ENCODE measurements around the gene LRRC10B. TPM values are rescaled to one million over a fixed set of nuclear protein-coding genes. Genes with fewer than 3 reads are reported as not detected.

The LRRC10B gene
- total RNA-seq, 2 donors from 2014 or later: not detected

GRCh38 chr11:61480261-61480993 is 28.1 kb upstream of the LRRC10B start:
- H3K27ac Mint-ChIP-seq: peak overlapping the region; percentile 36
- H3K27me3 Mint-ChIP-seq: peaks cover 4% of the 10 kb centered on the region
- peaks cover 5% of the 10 kb centered on the region for H3K4me1 Mint-ChIP-seq
- no peaks in the 10 kb centered on the region for H3K9me3 Mint-ChIP-seq
- no peaks in the 10 kb centered on the region for H3K36me3 Mint-ChIP-seq (ENCODE audit: low read depth)
- ATAC-seq (replicated peaks): no peak
- no peak overlapping the region for H3K4me3 Mint-ChIP-seq

DNA sequence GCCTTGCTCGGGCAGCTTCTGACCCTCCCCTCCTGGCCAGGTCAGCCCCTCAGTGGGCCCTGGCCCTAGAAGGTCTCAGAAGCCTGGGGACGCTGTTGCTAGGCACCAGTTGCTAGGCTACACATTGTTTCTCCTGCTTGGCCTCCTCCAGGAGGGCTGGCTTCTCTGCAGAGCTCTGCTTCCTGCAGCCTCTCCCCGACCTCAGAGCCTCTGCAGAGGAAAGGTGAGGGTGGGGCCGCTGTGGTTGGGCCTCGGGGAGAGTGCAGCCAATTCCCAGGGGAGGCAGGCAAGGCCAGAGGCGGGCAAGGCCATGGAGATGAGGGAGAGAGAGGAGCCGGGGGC is 27.6 kb upstream of the LRRC10B start:
- H3K36me3 Mint-ChIP-seq (ENCODE audit: low read depth): no peaks in the 10 kb centered on the region
- H3K4me1 Mint-ChIP-seq: peaks cover 5% of the 10 kb centered on the region
- peaks cover 4% of the 10 kb centered on the region for H3K27me3 Mint-ChIP-seq
- ATAC-seq (replicated peaks): no peak
- H3K27ac Mint-ChIP-seq: peak overlapping the region; percentile 36
- H3K9me3 Mint-ChIP-seq: no peaks in the 10 kb centered on the region
- H3K4me3 Mint-ChIP-seq: no peak overlapping the region

DNA sequence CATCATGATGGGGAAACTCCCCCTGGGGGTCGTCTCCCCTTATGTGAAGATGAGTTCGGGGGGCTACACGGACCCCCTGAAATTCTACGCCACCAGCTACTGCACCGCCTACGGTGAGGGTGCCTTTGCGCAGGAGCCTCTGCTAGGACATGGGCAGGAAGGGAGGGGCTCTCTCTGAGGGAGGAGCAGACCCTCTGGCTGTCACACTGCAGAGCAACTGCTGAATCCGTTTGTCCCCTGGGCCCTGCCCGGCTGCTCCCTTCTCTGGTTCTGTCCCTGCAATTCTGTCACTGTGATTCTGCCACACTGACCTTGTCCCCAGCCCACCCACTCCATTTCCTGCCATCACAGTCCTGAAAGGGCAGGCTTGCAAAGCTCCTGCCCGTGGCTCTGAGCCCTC is 26.7 kb upstream of the LRRC10B start:
- Mint-ChIP-seq H3K4me3 (no peak overlapping the region), H3K36me3 (ENCODE audit: low read depth) (no peaks in the 10 kb centered on the region), H3K4me1 (peaks cover 5% of the 10 kb centered on the region), H3K9me3 (no peaks in the 10 kb centered on the region), H3K27ac (no peak overlapping the region), H3K27me3 (peaks cover 4% of the 10 kb centered on the region)
- no peak for ATAC-seq (replicated peaks)

DNA sequence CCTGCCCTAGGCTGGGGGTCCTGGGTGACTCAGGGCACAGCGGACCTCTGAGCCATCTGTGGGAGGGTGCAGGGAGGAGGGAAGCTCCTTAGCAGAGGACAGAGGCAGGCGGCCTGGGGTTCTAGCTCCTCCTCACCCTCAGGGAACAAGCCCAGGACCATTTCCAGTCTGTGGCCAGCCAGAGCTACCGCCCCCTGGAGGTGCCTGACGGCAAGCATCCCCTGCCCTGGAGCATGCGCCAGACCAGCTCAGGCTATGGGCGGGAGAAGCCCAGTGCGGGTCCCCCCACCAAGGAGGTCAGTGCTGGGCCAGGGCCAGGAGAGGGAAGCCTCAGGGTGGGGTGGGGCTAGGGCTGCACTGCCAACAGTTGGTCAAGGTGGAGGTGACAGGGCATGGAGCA is 26.0 kb upstream of the LRRC10B start:
- no peak overlapping the region for H3K27ac Mint-ChIP-seq
- peaks cover 4% of the 10 kb centered on the region for H3K27me3 Mint-ChIP-seq
- no peaks in the 10 kb centered on the region for H3K9me3 Mint-ChIP-seq
- ATAC-seq (replicated peaks): peak; percentile 61
- H3K36me3 Mint-ChIP-seq (ENCODE audit: low read depth): no peaks in the 10 kb centered on the region
- H3K4me1 Mint-ChIP-seq: peaks cover 5% of the 10 kb centered on the region
- no peak overlapping the region for H3K4me3 Mint-ChIP-seq

- Mint-ChIP-seq H3K9me3 (no peaks in the 10 kb centered on the region), H3K27me3 (peaks cover 4% of the 10 kb centered on the region), H3K4me3 (no peak overlapping the region), H3K36me3 (ENCODE audit: low read depth) (no peaks in the 10 kb centered on the region), H3K4me1 (peaks cover 5% of the 10 kb centered on the region), H3K27ac (no peak overlapping the region)
- ATAC-seq (replicated peaks): no peak
Measured at GRCh38 chr11:61484541-61484940, 24.0 kb upstream of the LRRC10B start.

DNA sequence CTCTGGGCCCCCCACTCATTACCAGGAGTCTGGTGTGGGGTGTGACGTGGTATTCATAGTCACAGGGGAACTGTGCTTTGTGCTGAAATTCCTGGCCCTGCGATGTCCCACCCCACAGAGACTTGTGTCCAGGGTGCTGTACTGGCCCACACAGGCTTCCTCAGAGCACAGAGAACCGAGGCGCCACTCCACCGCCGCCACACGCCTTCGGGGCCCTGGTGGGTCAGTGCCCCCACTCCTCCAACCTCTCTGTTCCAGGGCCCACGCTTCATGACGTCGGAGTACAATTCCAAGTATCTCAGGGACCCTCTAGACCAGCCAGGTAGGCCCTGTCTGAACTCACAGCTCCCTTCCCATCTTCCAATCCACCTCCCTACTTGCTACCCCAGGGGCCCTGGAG is 23.5 kb upstream of the LRRC10B start:
- Mint-ChIP-seq H3K9me3 (no peaks in the 10 kb centered on the region), H3K27me3 (peaks cover 4% of the 10 kb centered on the region), H3K36me3 (ENCODE audit: low read depth) (no peaks in the 10 kb centered on the region), H3K4me3 (no peak overlapping the region), H3K27ac (no peak overlapping the region), H3K4me1 (peaks cover 5% of the 10 kb centered on the region)
- ATAC-seq (replicated peaks): no peak

GRCh38 chr11:61486011-61486620 is 22.4 kb upstream of the LRRC10B start:
- Mint-ChIP-seq H3K27me3 (peaks cover 4% of the 10 kb centered on the region), H3K9me3 (no peaks in the 10 kb centered on the region), H3K36me3 (ENCODE audit: low read depth) (no peaks in the 10 kb centered on the region), H3K4me3 (no peak overlapping the region), H3K27ac (no peak overlapping the region), H3K4me1 (peaks cover 5% of the 10 kb centered on the region)
- ATAC-seq (replicated peaks): no peak

GRCh38 chr11:61486779-61487178 is 21.8 kb upstream of the LRRC10B start:
- Mint-ChIP-seq H3K36me3 (ENCODE audit: low read depth) (no peaks in the 10 kb centered on the region), H3K9me3 (no peaks in the 10 kb centered on the region), H3K4me1 (no peaks in the 10 kb centered on the region), H3K27me3 (no peaks in the 10 kb centered on the region), H3K27ac (no peak overlapping the region), H3K4me3 (no peak overlapping the region)
- ATAC-seq (replicated peaks): peak; percentile 43

DNA sequence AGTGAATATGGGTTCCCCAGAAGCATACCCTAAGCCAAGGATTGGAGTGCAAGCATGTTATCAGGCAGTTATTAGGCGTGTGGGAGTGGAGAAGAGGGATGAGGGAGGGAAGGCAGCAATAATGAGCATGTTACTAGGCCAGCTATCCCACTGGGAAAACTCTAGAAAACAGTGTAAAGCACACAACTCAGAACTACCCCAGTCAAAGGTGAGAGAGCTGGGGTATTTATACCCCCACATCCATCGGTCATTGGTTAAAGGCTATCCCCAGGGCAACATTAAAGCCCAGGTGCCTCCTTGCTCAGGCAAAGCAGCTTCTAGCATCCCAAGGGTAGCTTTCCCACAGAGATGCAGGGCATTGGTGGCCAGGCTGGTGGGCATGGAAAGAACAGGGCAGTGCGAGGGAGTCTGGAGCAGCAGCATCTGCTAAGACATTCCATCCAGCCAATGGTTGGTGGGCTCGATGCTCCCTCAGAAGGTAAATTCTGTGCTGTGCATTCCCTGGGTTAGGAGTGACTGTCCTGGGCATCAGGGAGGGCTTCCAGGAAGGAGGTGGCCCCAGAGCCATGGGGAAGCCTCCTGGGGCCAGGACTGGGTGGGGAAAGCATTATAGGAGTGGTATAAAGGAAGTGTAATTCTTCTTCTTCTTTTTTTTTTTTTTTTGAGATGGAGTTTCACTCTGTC is 21.1 kb upstream of the LRRC10B start:
- H3K4me3 Mint-ChIP-seq: no peak overlapping the region
- ATAC-seq (replicated peaks): no peak

GRCh38 chr11:61488651-61489291 is 19.8 kb upstream of the LRRC10B start:
- Mint-ChIP-seq H3K9me3 (no peaks in the 10 kb centered on the region), H3K27ac (no peak overlapping the region), H3K4me1 (no peaks in the 10 kb centered on the region), H3K36me3 (ENCODE audit: low read depth) (no peaks in the 10 kb centered on the region), H3K4me3 (no peak overlapping the region), H3K27me3 (peaks cover 3% of the 10 kb centered on the region)
- ATAC-seq (replicated peaks): no peak

More for the DNA sequence above, 21.1 kb upstream of the LRRC10B start:
- Mint-ChIP-seq H3K27me3 (peaks cover 3% of the 10 kb centered on the region), H3K4me1 (no peaks in the 10 kb centered on the region), H3K27ac (no peak overlapping the region), H3K36me3 (ENCODE audit: low read depth) (no peaks in the 10 kb centered on the region), H3K9me3 (no peaks in the 10 kb centered on the region)

GRCh38 chr11:61489833-61490721 is 18.5 kb upstream of the LRRC10B start:
- H3K4me1 Mint-ChIP-seq: no peaks in the 10 kb centered on the region
- H3K9me3 Mint-ChIP-seq: no peaks in the 10 kb centered on the region
- ATAC-seq (replicated peaks): no peak
- H3K4me3 Mint-ChIP-seq: no peak overlapping the region
- no peak overlapping the region for H3K27ac Mint-ChIP-seq
- no peaks in the 10 kb centered on the region for H3K36me3 Mint-ChIP-seq (ENCODE audit: low read depth)
- H3K27me3 Mint-ChIP-seq: peaks cover 3% of the 10 kb centered on the region

- H3K27me3 Mint-ChIP-seq: peaks cover 3% of the 10 kb centered on the region
- H3K27ac Mint-ChIP-seq: no peak overlapping the region
- no peak for ATAC-seq (replicated peaks)
- H3K4me1 Mint-ChIP-seq: no peaks in the 10 kb centered on the region
- H3K36me3 Mint-ChIP-seq (ENCODE audit: low read depth): no peaks in the 10 kb centered on the region
- no peaks in the 10 kb centered on the region for H3K9me3 Mint-ChIP-seq
- no peak overlapping the region for H3K4me3 Mint-ChIP-seq
Measured at GRCh38 chr11:61491736-61492395, 16.7 kb upstream of the LRRC10B start.

DNA sequence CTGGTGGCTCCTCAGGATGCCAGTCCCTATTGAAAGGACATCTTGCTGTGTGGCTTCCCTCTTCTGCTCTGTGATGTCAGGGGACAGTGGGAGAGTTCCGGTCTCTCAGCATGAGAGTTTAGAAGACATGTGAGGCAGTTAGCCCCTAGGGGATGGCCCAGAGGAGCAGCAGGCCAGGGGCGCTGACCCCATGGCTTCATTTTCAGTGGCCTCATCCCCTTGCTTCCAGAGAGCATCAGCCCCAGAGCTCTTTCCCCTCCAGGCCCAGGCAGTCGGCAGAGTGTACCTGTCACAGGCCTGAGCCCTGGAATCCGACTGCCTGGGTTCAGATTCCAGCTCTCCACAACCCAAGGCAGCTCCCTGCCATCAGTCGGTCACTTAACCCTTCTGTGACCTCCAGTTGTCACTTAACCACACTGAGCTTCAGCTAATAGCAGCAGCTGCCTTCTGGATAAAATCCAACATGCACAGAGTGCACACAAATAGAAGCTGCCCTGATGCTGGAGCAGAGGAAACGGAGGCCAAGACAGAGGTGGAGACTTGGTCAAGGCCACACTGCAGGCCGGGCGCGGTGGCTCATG is 14.1 kb upstream of the LRRC10B start:
- Mint-ChIP-seq H3K4me1 (no peaks in the 10 kb centered on the region), H3K36me3 (ENCODE audit: low read depth) (no peaks in the 10 kb centered on the region), H3K27me3 (peaks cover 3% of the 10 kb centered on the region), H3K9me3 (no peaks in the 10 kb centered on the region), H3K27ac (no peak overlapping the region), H3K4me3 (no peak overlapping the region)
- no peak for ATAC-seq (replicated peaks)

Measured in activated T-helper 17 cell treated with anti-CD3 and anti-CD28 coated beads, Interleukin-2, amount 50 U/mL, for 72 hours (primary cell).